GM12891 (cell line): ENCODE measurements around the gene CAMTA1.

Experiments
- DNase-seq: peaks from one replicate; pipeline ENCODE4 v3.0.0; 2011; ENCODE audit warnings: low spot score; ENCODE audit not compliant: insufficient read length
- FAIRE-seq: peaks from 2 replicates; lab custom pipeline; 2011; peaks lifted over from hg19 to GRCh38; lab: Jason Lieb, UNC
- PAX5 ChIP-seq: IDR thresholded peaks from 2 replicates; pipeline ENCODE4 v1.6.1; 2011; ENCODE audit warnings: low read length, moderate library complexity, mild to moderate bottlenecking; ENCODE audit not compliant: insufficient read depth, severe bottlenecking
- POLR2A ChIP-seq: IDR thresholded peaks from 2 replicates; pipeline ENCODE4 v1.6.1; 2011; ENCODE audit warnings: low read depth, low read length, control low read depth
- POLR2AphosphoS5 ChIP-seq: IDR thresholded peaks from 2 replicates; pipeline ENCODE4 v1.6.1; 2011; ENCODE audit warnings: low read depth, low read length, control low read depth
- POU2F2 ChIP-seq: IDR thresholded peaks from 2 replicates; pipeline ENCODE4 v1.6.1; 2011; ENCODE audit warnings: low read depth, mild to moderate bottlenecking, control low read depth, low read length, moderate library complexity
- SPI1 ChIP-seq: IDR thresholded peaks from 2 replicates; pipeline ENCODE4 v1.6.1; 2011; ENCODE audit warnings: low read depth, low read length, control low read depth
- TAF1 ChIP-seq: IDR thresholded peaks from 2 replicates; pipeline ENCODE4 v1.6.1; 2011; ENCODE audit warnings: low read depth, low read length, control low read depth

The CAMTA1 gene

DNA sequence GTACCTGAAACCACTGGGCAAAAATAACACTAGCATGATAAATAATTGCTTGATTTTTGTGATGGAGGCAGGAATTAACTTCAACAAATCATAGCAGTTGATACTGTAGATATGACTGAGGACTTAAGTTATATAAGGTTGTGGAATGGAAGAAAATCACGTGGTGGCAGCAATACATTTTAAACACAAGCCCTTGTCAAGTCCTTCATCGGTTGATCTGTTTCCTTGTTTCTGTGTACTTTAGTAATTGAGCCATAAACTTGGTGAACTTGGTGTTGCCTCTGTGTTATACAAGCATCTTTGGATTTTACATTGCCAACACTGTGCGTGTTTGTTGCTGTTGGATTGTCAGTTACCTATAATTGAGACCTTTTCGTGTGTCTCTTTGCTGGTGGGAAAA lies 114.4 kb downstream of the CAMTA1 start:
- TF ChIP-seq TAF1 (no peak), SPI1 (no peak), PAX5 (no peak), POLR2A (no peak), POLR2AphosphoS5 (no peak), POU2F2 (no peak)
- FAIRE-seq, result no peak
- no peak for DNase-seq

DNA sequence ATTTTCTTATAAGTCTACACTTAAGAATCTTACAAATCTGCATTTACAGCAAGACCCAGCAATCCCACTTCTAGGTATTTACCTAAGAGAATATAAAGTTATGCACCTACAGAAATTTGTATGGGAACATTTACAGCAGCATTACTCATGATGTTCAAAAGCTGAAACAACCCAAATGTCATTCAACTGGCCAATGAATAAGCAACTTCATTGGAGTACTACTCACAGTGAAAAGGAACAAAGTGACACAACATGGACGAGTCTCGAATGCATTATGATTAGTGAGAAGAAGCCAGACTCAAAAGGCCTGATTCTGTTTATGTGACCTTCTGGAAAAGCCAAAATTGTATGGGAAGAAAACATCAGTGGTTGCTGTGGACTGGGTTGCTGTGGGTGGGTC lies 116.9 kb downstream of the CAMTA1 start:
- FAIRE-seq, result no peak
- TF ChIP-seq POLR2A (no peak), SPI1 (no peak), POU2F2 (no peak), POLR2AphosphoS5 (no peak), PAX5 (no peak), TAF1 (no peak)
- DNase-seq, result no peak

DNA sequence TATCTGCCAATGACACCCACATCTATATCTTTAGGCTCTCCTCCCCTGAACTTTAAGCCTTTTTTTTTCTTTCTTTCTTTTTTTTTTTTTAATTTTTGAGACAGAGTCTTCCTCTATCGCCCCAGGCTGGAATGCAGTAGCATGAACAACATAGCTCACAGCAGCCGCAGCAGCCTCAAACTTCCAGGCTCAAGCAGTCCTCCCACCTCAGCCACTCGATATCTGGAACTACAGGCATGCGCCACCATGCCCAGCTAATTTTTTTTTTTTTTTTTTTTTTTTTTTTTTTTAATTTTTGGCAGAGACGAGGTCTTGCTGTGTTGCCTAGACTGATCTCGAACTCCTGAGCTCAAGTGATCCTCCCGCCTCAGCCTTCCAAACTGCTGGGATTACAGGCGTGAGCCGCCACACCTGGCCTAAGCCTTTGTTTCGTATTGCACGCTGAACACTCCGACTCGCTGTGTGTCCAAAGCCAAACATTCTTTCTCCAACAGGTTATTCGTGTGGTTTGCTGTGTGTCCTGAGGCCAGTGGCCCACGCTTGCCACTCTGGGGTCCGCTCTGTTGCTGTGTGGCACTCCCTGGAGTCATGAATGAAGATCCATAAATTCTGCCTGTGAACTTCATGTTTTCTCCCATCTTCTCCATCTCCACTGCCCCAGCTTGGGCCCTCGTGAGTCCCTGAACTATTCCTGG lies 119.4 kb downstream of the CAMTA1 start:
- DNase-seq, result no peak
- TF ChIP-seq POU2F2 (no peak), POLR2A (no peak), PAX5 (no peak), TAF1 (no peak), SPI1 (no peak), POLR2AphosphoS5 (no peak)
- FAIRE-seq, result no peak

DNA sequence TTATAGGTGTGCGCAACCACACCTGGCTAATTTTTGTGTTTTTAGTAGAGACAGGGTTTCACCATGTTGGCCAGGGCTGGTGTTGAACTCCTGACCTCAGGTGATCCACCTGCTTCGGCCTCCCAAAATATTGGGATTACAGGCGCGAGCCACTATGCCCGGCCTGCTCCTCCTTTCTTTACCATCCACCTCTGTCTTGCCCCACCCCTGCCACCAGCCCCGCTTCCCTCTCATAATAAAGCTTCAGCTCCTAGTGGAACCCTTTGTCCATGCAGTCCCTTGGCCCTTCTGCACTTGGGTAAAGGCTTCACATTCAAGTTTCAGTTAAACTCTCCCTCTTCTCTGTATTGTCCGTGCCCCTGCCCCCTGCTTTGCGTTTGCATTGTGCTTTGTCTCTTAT lies 120.1 kb downstream of the CAMTA1 start:
- DNase-seq, result no peak
- FAIRE-seq, result no peak
- TF ChIP-seq POLR2AphosphoS5, result no peak
- no peak for TF ChIP-seq PAX5
- no peak for TF ChIP-seq SPI1
- TF ChIP-seq POLR2A, result no peak
- no peak for TF ChIP-seq POU2F2
- TF ChIP-seq TAF1, result no peak

DNA sequence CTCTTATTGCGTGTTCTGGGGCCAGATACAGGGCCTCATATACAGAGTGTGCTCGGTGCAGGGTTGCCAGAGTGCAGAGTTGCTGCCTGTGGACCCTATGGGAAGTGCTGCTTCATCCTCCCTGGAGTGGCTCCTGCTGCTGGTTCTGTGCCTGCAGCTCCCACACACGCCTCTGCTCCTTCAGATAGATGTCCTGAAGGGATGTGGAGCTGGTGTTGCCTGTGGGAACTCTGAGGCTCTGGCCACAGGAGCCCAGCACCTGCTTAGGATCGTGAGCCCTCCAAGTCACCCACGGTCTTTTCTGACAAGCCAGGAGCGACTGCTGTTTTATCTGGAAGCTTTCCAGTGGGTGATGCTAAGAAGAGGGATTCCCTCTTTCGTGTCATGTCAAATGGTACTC lies 120.5 kb downstream of the CAMTA1 start:
- TF ChIP-seq PAX5, result no peak
- TF ChIP-seq TAF1, result no peak
- no peak for TF ChIP-seq POLR2A
- no peak for TF ChIP-seq POU2F2
- TF ChIP-seq SPI1, result no peak
- no peak for TF ChIP-seq POLR2AphosphoS5
- DNase-seq (no peak), FAIRE-seq (no peak)

DNA sequence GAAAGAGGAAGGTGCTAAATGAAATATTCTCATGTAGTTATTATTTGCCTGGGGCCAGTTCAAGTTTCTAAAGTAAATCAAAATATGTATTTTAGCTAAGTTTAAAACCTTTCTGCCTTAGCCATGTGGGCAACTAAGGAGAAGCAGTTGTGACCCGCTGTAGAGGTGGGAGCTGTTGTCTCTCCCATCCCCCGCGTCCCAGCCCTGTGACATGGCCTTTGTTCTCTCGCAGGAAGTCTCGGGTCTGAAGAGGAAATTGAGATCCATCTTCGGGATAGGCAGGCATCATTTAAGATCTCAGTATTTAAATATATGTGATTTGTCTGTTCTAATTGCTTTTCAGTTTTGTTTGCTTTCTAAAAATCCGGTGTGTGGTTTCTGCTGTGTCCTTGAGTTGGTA lies 121.5 kb downstream of the CAMTA1 start:
- no peak for TF ChIP-seq TAF1
- no peak for TF ChIP-seq SPI1
- no peak for TF ChIP-seq PAX5
- TF ChIP-seq POLR2A, result no peak
- TF ChIP-seq POLR2AphosphoS5, result no peak
- FAIRE-seq (no peak), DNase-seq (no peak)

DNA sequence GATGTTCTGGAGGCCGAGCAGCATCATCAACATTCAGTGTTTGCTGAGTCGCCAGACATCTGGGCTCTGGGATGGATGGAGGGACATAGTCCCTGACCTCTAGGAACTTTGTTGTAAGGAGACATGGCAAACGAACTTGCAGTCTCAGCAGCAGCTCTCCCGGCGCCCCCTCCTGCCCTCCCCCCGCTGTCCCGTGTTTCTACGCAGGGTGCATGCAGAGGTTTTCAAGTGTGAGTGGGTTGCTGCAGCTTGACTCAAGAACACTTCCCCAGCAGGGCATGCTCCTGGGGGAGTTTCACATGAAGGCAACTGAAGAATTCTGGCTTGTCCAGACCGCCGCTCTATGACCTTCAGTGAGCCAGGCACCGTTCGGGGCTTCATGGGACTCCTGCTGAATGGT lies 121.9 kb downstream of the CAMTA1 start:
- no peak for TF ChIP-seq TAF1
- TF ChIP-seq POLR2AphosphoS5, result no peak
- no peak for TF ChIP-seq SPI1
- TF ChIP-seq PAX5, result no peak
- no peak for TF ChIP-seq POU2F2
- no peak for TF ChIP-seq POLR2A
- no peak for FAIRE-seq
- no peak for DNase-seq

DNA sequence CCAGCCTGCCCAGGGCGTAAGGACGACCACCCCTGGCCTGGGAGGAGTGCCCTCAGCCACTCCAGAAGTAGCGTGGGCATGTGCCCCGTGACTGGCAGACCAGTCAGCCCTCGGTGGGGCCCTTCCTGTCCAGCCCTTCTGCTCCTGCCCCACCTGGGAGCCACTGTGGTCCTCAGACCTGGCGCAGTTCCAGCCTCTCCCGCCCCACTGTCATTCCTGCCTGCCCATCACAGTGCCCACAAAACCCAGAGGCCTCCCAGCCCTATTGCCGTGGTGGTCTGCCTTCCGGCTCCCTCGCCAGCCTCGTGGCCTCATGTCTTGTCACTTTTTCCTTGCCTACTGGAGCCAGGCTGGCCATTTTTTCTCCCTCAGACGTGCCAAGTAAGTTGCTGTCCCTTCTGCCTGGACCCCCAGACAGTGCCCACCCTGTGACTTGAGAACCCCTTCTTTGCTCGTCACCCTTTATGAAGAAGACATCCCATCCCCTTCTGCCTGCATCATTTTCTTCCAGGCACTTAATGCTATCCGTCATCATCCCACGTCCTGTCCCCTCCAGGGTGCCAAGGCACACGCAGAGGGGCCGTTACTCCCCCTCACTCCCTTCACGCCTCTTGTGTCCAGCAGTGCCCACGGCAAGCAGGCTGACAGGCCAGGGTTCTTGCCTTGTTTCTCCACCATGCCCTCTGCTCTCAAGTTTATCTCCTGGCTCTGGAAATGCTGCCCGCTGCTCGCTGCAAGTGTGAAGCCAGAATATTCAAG lies 122.6 kb downstream of the CAMTA1 start:
- DNase-seq (no peak), FAIRE-seq (no peak)
- no peak for TF ChIP-seq TAF1
- no peak for TF ChIP-seq POU2F2
- no peak for TF ChIP-seq SPI1
- no peak for TF ChIP-seq POLR2A
- TF ChIP-seq PAX5, result no peak
- TF ChIP-seq POLR2AphosphoS5, result no peak

DNA sequence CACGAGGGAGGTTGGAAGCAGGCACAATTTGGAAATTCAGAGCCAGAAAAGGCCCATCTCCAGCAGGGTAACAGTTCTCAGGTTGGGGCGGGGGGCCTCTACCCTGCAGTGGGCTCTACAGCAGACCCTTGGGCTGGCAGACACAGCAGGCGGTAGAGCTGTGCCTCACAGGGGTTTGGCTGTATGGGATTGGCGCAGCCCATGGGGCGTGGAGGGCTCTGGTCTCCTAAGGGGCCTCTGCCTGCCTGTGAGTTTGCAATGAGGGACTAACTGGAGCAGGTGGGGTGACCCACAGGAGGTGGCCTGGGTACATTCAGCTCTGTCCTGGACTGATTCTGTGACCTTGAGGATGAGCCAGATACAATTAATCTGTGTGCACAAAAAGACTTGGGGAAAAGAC lies 124.1 kb downstream of the CAMTA1 start:
- FAIRE-seq, result no peak
- no peak for TF ChIP-seq TAF1

DNA sequence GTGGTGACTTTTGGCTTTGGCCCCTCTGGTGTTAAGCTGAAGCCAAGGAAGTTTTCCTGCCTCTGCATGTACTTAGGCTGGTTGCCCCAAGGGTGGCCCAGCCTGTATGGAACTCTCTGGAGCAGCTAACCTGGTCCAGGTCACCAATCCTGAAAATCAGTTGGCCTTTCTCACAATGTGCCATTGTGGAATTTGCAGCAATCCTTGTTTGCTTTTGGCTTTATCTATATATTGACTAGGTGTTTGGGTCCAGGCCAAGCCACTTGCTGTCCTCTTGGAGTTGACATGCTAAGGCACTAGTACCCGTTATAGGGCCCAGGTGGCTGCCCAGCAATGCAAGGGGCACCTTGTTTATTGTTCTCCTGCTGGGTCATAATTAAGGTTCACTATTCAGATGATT lies 124.6 kb downstream of the CAMTA1 start:
- no peak for DNase-seq
- no peak for FAIRE-seq
- TF ChIP-seq POU2F2, result no peak
- no peak for TF ChIP-seq TAF1
- no peak for TF ChIP-seq SPI1
- TF ChIP-seq POLR2AphosphoS5, result no peak
- no peak for TF ChIP-seq POLR2A
- no peak for TF ChIP-seq PAX5

More for the DNA sequence above, 124.1 kb downstream of the CAMTA1 start:
- DNase-seq, result no peak
